Ovary (tissue), 9 donors: ENCODE results near the gene ANOS1. TPM values are rescaled to one million over a fixed set of nuclear protein-coding genes. Genes with fewer than 3 reads are reported as not detected.
A peak's percentile ranks its signal among the peaks of the same experiment; 100 is the strongest.

ENCODE experiments used
- DNase-seq, 5 donors: peaks; one replicate each; pipeline ENCODE4 v3.0.0-alpha.2; 2019 to 2020
- H3K27ac ChIP-seq, 2 donors: fragments of 200-600 bp; one replicate each; pipeline versions ENCODE4 v1.5.1 to v1.8.0; 2019 to 2022
- H3K27me3 ChIP-seq: fragments of 200-600 bp; one replicate; pipeline ENCODE4 v1.8.0; 2022
- H3K36me3 ChIP-seq: fragments of 200-600 bp; sonication (generic); one replicate; pipeline ENCODE4 v1.5.1; 2019
- H3K4me1 ChIP-seq: one replicate; pipeline ENCODE4 v1.8.1; 2013; ENCODE audit warnings: mild to moderate bottlenecking, moderate library complexity; ENCODE audit not compliant: insufficient read depth
- H3K4me3 ChIP-seq: fragments of 200-600 bp; sonication (generic); one replicate; pipeline ENCODE4 v1.5.1; 2017
- H3K9me3 ChIP-seq, 2 donors: fragments of 200-600 bp in 1 of 2; sonication (generic) in 1 of 2; one replicate each; pipeline versions ENCODE4 v1.5.1 to v1.8.1; 2013 to 2019; ENCODE audit warnings: mild to moderate bottlenecking in 1 of 2, moderate library complexity in 1 of 2
- CTCF ChIP-seq, 3 donors: fragments of 450-650 bp in 2 of 3; fragments of 200-600 bp in 1 of 3; IDR thresholded peaks; one replicate each; pipeline versions ENCODE4 v1.5.1 to v1.8.0; 2016 to 2022; ENCODE audit warnings: antibody characterized with exemption in 3 of 3, mild to moderate bottlenecking in 1 of 3
- EP300 ChIP-seq: sonication (generic); formaldehyde crosslinking; IDR thresholded peaks from one replicate; pipeline ENCODE4 v1.6.1; 2017; ENCODE audit warnings: antibody characterized with exemption
- POLR2A ChIP-seq: fragments of 450-650 bp; IDR thresholded peaks from one replicate; pipeline ENCODE4 v1.6.1; 2017; ENCODE audit warnings: antibody characterized with exemption, mild to moderate bottlenecking, moderate library complexity
- WGBS, 3 donors: extraction: QIAGEN DNeasy Blood & Tissue Kit in 1 of 3; methylation state at CpG; one replicate each; pipeline versions ENCODE4 v1.1.5 to v1.1.7; 2013 to 2017; 5-methylcytosine and 5-hydroxymethylcytosine counted together
- intact Hi-C, 4 donors: fragments of 100-400 bp; cut with DNase I; formaldehyde crosslinking; loops; one replicate each; pipeline versions ENCODE4 v1.11.0 to v1.15.1; 2022 to 2023
- polyA plus RNA-seq, 2 donors: library from polyadenylated mRNA; stranded (reverse); fragments of 200-250 nt in 1 of 2; fragments of 350-450 nt in 1 of 2; fragmentation: Illumina TruSeq in 1 of 2; extraction: RNeasy Lipid Tissue Mini Kit (QIAGEN cat#74804) in 1 of 2; gene quantifications; one replicate each; pipeline ENCODE4 v1.2.3, GENCODE V29; 2013 to 2014
- total RNA-seq, 7 donors: library from RNA; depleted of rRNA in 2 of 7; stranded (reverse); fragments of >200 nt in 2 of 7; fragmentation: NEBNext Ultra II Directional in 3 of 7; extraction: Animal tissue kit (Norgen Biotek cat#: 25700) in 3 of 7; gene quantifications; one replicate each; pipeline versions ENCODE4 v1.1.0 to v1.2.4, GENCODE V29; 2016 to 2023
- donor health status: DM: no; HTN: no; CAD: no; lungs with moderate emphysema.
- donor health status: DM: no; HTN: no; CAD: no.
- donor health status: Bipolar disorder and iron deficiency.
- donor health status: DM: yes; HTN: yes; CAD: no.
- donor health status: DM: no; HTN: no; CAD: no.
- donor health status: DM: yes; HTN: yes; CAD: no.

ANOS1 gene
- total and polyA plus RNA-seq, 9 donors: 0.13 to 6.2 (median 0.85) TPM; not detected in 1

GRCh38 chrX:8755813-8756212 lies 23.9 kb upstream of the ANOS1 start:
- no peak for DNase-seq
- Histone ChIP-seq H3K27me3 (no peaks in the 10 kb centered on the region), H3K27ac (no peak overlapping the region), H3K36me3 (no peaks in the 10 kb centered on the region), H3K9me3 (no peaks in the 10 kb centered on the region), H3K4me3 (no peak overlapping the region), H3K4me1 (no peaks in the 10 kb centered on the region)
- TF ChIP-seq POLR2A (no peak), EP300 (no peak), CTCF (IDR thresholded peaks at IDR 0.05) (no peak)
- intact Hi-C loops: no loop called here

- no peak for DNase-seq
- TF ChIP-seq EP300: no peak
- TF ChIP-seq POLR2A: no peak
- no peak for TF ChIP-seq CTCF (IDR thresholded peaks at IDR 0.05)
- no peak overlapping the region for H3K4me3 ChIP-seq
- WGBS, 3 donors: 78 to 83% (median 79%) methylated on average over 4 of the region's 4 CpGs
- H3K27ac ChIP-seq: no peak overlapping the region
- no peaks in the 10 kb centered on the region for H3K27me3 ChIP-seq
- no peaks in the 10 kb centered on the region for H3K9me3 ChIP-seq
- intact Hi-C loops: no loop called here
- H3K36me3 ChIP-seq: no peaks in the 10 kb centered on the region
- no peaks in the 10 kb centered on the region for H3K4me1 ChIP-seq
Observed at GRCh38 chrX:8755116-8755515, 23.2 kb upstream of the ANOS1 start.

- Histone ChIP-seq H3K9me3 (no peaks in the 10 kb centered on the region), H3K36me3 (no peaks in the 10 kb centered on the region), H3K27me3 (no peaks in the 10 kb centered on the region), H3K4me3 (no peak overlapping the region), H3K4me1 (no peaks in the 10 kb centered on the region), H3K27ac (no peak overlapping the region)
- DNase-seq: no peak
- intact Hi-C loops: no loop called here
- TF ChIP-seq POLR2A (no peak), CTCF (IDR thresholded peaks at IDR 0.05) (no peak), EP300 (no peak)
Observed at GRCh38 chrX:8749697-8750096, 17.8 kb upstream of the ANOS1 start.

GRCh38 chrX:8748855-8749254 lies 16.9 kb upstream of the ANOS1 start:
- no peak for TF ChIP-seq POLR2A
- peak in 1 of 3 donors; percentile 30 for TF ChIP-seq CTCF (IDR thresholded peaks at IDR 0.05)
- TF ChIP-seq EP300: no peak

More at GRCh38 chrX:8748855-8749254, 16.9 kb upstream of the ANOS1 start:
- intact Hi-C loops: no loop called here
- H3K4me1 ChIP-seq: no peaks in the 10 kb centered on the region
- H3K9me3 ChIP-seq: no peaks in the 10 kb centered on the region
- H3K36me3 ChIP-seq: no peaks in the 10 kb centered on the region
- no peak overlapping the region for H3K4me3 ChIP-seq
- H3K27me3 ChIP-seq: no peaks in the 10 kb centered on the region
- H3K27ac ChIP-seq: no peak overlapping the region
- WGBS, 3 donors: 7 to 13% (median 10%) methylated on average over 6 of the region's 6 CpGs
- DNase-seq: no peak
